HEK293T (cell line): ENCODE results near the gene ANKMY1.

Experiments used
- ARNT ChIP-seq: fragments of 450-650 bp; IDR thresholded peaks from 2 replicates; pipeline ENCODE4 v1.6.1; 2017; ENCODE audit warnings: mild to moderate bottlenecking
- FOXA1 ChIP-seq: fragments of 450-650 bp; IDR thresholded peaks from 2 replicates; pipeline ENCODE4 v1.6.1; 2016; ENCODE audit warnings: mild to moderate bottlenecking
- L3MBTL2 ChIP-seq: fragments of 450-650 bp; conservative IDR thresholded peaks from 2 replicates; pipeline ENCODE4 v1.6.1; 2016; ENCODE audit warnings: mild to moderate bottlenecking
- LEF1 ChIP-seq: fragments of 450-650 bp; IDR thresholded peaks from 2 replicates; pipeline ENCODE4 v1.6.1; 2017; ENCODE audit warnings: mild to moderate bottlenecking, borderline replicate concordance
- SUZ12 ChIP-seq: fragments of 450-650 bp; IDR thresholded peaks from 2 replicates; pipeline ENCODE4 v1.6.1; 2016; ENCODE audit warnings: mild to moderate bottlenecking

DNA sequence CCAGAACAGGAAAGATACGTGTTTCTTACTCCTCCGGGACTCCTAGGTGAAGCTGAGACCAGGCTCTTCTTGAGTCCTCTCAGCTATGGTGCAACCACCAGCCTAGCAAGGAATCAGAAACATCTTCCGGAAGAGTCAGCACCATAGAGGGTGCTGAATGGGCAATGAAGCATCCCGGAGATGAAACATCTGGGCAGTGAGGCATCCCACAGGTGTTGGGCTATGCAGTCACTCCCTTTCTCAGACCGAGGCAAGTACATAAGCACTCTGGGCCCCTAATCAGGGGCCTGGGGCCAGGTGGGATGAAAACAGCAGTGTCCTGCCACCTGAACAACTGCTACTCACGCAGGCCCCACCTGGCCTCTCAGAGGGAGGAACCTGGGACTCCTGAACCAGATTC lies 27.3 kb upstream of the ANKMY1 start:
- TF ChIP-seq ARNT (no peak), FOXA1 (no peak), SUZ12 (no peak), L3MBTL2 (no peak), LEF1 (no peak)
